PC-3 (cell line): ENCODE results near the gene RPS6KA1.

Experiments
- CTCF ChIP-seq: fragments of 300-600 bp; sonication (generic); conservative IDR thresholded peaks from 2 replicates; pipeline ENCODE4 v1.5.1; 2017; ENCODE audit warnings: antibody characterized with exemption, low read depth, mild to moderate bottlenecking, low read length
- EZH2 ChIP-seq: fragments of 300-600 bp; sonication (generic); IDR thresholded peaks from one replicate; pipeline ENCODE4 v1.6.1; 2017; ENCODE audit warnings: antibody characterized with exemption, mild to moderate bottlenecking, low read length; ENCODE audit not compliant: unreplicated experiment

DNA sequence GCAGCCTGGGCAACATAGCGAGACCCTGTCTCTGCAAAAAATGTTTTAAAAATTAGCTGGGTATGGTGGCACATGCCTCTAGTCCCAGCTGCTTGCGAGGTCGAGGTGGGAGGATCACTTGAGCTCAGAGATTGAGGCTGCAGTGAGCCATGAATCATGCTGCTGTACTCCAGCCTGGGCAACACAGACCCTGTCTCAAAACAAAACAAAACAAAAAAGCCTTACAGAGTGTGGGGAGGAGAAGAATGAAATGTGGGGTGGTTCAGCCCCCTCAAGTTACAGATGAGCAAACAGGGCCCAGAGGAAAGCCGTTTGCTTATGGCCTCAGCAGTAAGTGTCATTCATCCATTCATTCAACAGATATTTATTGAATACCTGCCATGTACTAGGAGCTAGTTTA lies 40.7 kb downstream of the RPS6KA1 start:
- TF ChIP-seq CTCF (no peak), EZH2 (no peak)
